ENCODE measurements around the gene PLCB1.
"Not testable (repeated sequence)": the region's sequence is repeated elsewhere in the genome, so short reads cannot be mapped to it uniquely, and the experiment has no call there.

PLCB1 gene

DNA sequence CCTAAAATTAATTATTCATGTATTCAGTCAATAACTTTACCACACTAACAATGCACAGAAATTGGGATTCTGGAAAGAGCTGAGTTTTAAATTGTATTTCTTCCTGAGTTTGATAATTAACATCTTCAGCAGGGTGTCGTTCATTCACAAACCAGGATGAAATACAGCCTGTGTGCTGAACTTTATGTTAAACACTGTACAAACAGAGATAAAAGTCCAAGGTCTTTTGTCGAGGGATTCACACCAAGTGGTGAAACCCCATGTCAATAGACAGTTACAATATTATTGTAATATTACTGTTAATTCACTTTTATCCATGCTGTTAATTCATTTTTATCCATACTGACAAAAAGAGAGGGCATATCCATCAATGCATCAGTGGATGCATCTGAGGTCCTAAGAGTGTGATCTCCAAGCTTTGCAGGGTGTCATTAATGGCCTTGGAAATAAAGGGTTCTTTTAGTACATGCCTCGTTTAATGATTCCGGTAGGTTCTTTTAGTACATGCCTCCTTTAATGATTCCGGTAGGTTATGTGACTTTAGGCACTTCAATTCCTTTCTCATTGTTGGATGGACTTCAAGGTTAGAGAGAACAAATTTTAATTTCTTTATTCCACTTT is 234.3 kb downstream of the PLCB1 start:
- Histone ChIP-seq H3K27me3 (ENCODE audit: insufficient read depth, low read length) (no peaks in the 10 kb centered on the region), H3K4me1 (ENCODE audit: control insufficient read depth, insufficient read depth, low read length, unreplicated experiment) (peaks cover 5% of the 10 kb centered on the region), H3K4me3 (ENCODE audit: low read depth, low read length) (no peak overlapping the region), H3K27ac (ENCODE audit: low read depth, low read length) (no peak overlapping the region), H3K79me2 (ENCODE audit: control insufficient read depth, insufficient read depth, low read length, unreplicated experiment) (no peaks in the 10 kb centered on the region), H3K36me3 (ENCODE audit: insufficient read depth, low read length) (no peaks in the 10 kb centered on the region), H2AFZ (ENCODE audit: low read length, unreplicated experiment) (no peak overlapping the region)

DNA sequence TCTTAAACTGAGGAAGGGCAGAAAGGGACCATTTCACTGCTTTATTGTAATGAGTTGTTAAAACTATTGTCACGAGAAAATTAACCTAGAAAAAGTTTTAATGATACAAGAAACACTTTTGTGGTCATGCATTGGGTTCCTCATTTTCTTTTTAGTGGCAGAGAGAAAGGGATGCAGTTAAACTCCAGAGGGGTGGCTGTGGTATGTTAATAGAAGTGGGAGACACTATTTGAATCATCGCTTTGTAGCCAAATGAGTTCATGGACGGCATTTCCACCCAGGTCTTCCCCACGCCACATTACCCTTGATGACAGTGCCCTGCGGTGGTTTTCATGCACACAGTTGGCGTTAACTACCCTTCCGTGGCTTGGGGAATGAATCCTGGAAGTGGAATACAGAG is 235.6 kb downstream of the PLCB1 start:
- no peaks in the 10 kb centered on the region for H3K4me1 ChIP-seq (ENCODE audit: control insufficient read depth, insufficient read depth, low read length, unreplicated experiment)
- H3K79me2 ChIP-seq (ENCODE audit: control insufficient read depth, insufficient read depth, low read length, unreplicated experiment), result no peaks in the 10 kb centered on the region
- H3K27me3 ChIP-seq (ENCODE audit: insufficient read depth, low read length), result no peaks in the 10 kb centered on the region
- H3K4me3 ChIP-seq (ENCODE audit: low read depth, low read length), result no peak overlapping the region
- H3K27ac ChIP-seq (ENCODE audit: low read depth, low read length), result no peak overlapping the region
- no peak overlapping the region for H2AFZ ChIP-seq (ENCODE audit: low read length, unreplicated experiment)
- no peaks in the 10 kb centered on the region for H3K36me3 ChIP-seq (ENCODE audit: insufficient read depth, low read length)

DNA sequence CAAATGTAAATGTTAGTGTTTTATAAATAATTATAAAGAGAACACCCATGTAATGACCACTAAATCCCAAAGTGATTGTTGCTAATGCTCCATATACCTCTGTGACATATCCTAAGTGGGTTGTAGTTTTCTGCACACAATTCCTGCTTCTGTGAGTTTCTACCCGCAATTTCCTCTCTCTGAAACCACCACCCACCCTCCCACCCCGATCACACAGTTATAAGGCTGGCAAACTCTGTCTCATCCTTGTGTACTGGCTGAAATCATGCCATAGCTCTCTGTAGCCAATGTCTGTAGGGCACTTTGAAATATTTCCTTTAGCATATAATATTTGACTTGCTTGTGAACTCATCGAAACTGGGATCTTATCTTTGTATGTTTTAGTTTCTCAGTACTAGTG is 236.6 kb downstream of the PLCB1 start:
- Histone ChIP-seq H3K36me3 (ENCODE audit: insufficient read depth, low read length) (no peaks in the 10 kb centered on the region), H3K4me3 (ENCODE audit: low read depth, low read length) (no peak overlapping the region), H3K27me3 (ENCODE audit: insufficient read depth, low read length) (no peaks in the 10 kb centered on the region), H3K27ac (ENCODE audit: low read depth, low read length) (no peak overlapping the region), H3K4me1 (ENCODE audit: control insufficient read depth, insufficient read depth, low read length, unreplicated experiment) (no peaks in the 10 kb centered on the region), H2AFZ (ENCODE audit: low read length, unreplicated experiment) (no peak overlapping the region), H3K79me2 (ENCODE audit: control insufficient read depth, insufficient read depth, low read length, unreplicated experiment) (no peaks in the 10 kb centered on the region)

DNA sequence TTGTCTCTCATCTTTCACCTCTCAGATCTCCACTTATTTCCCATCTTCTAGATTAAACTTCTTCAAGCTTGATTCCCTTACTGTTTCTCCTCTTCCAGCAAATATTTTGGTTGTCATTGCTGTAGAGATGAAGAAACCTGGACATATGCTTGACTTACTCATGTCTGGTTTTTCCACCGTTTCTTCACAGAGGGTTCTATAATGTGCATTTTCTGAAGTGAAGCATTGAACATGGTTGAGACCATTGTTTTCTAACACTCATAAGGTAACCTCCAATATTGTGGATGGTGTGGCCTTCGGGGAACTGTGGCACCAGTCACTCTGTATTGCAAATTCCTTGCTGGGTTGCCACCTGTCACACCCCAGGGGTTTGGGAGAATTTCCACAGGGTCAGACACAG is 237.2 kb downstream of the PLCB1 start:
- H3K36me3 ChIP-seq (ENCODE audit: insufficient read depth, low read length), result no peaks in the 10 kb centered on the region
- H3K27me3 ChIP-seq (ENCODE audit: insufficient read depth, low read length), result no peaks in the 10 kb centered on the region
- no peak overlapping the region for H3K27ac ChIP-seq (ENCODE audit: low read depth, low read length)
- H3K4me3 ChIP-seq (ENCODE audit: low read depth, low read length), result no peak overlapping the region
- H2AFZ ChIP-seq (ENCODE audit: low read length, unreplicated experiment), result no peak overlapping the region
- no peaks in the 10 kb centered on the region for H3K79me2 ChIP-seq (ENCODE audit: control insufficient read depth, insufficient read depth, low read length, unreplicated experiment)
- no peaks in the 10 kb centered on the region for H3K4me1 ChIP-seq (ENCODE audit: control insufficient read depth, insufficient read depth, low read length, unreplicated experiment)

DNA sequence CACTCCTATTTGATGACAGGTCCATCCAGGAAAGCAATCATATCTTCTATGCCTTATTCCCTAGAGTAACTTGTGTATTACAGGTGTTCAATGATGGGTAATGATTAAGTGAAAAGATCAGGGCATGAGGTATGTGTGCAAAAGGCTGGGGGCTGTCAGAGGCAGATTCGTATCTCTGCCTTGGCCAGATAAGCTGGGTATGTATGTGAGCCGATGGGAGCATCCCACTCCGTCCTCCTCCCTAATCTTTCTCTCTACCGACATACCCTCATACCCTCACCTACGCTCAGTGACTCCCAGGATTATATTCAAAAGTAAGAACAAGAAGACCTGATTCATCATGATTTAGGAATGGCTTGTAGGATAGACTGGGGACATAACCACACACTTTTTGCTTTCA is 238.7 kb downstream of the PLCB1 start:
- H3K79me2 ChIP-seq (ENCODE audit: control insufficient read depth, insufficient read depth, low read length, unreplicated experiment), result no peaks in the 10 kb centered on the region
- no peak overlapping the region for H3K27ac ChIP-seq (ENCODE audit: low read depth, low read length)
- H3K36me3 ChIP-seq (ENCODE audit: insufficient read depth, low read length), result no peaks in the 10 kb centered on the region
- H3K4me3 ChIP-seq (ENCODE audit: low read depth, low read length), result no peak overlapping the region
- no peaks in the 10 kb centered on the region for H3K4me1 ChIP-seq (ENCODE audit: control insufficient read depth, insufficient read depth, low read length, unreplicated experiment)
- H2AFZ ChIP-seq (ENCODE audit: low read length, unreplicated experiment), result no peak overlapping the region
- H3K27me3 ChIP-seq (ENCODE audit: insufficient read depth, low read length), result no peaks in the 10 kb centered on the region

DNA sequence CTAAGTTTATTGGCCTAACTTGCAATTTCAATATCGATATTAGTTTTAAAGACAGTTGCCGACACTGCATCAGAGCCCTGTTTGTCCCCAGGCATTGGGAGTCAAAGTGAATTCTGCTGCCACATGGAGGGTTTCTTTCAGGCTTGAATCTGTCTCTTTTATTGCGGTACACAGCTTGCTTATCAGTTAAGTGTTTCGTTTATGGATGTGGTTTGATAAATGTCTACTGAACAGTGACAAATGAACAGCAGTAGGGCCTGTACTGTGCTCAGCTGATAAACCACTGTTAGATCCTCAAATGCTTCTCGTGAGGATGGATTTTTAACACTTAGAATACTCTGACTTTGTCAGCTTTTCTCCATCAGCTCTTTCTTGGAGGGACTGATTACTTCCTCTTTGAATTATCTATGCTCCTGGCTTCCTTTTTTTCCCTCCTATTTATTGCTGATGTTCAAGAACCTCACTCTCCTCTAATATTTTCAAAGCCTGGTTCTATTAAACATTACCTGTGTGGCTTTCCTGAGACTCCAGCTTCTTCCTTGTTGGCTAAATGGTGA is 240.8 kb downstream of the PLCB1 start:
- Histone ChIP-seq H3K36me3 (ENCODE audit: insufficient read depth, low read length) (no peaks in the 10 kb centered on the region), H3K4me1 (ENCODE audit: control insufficient read depth, insufficient read depth, low read length, unreplicated experiment) (no peaks in the 10 kb centered on the region), H3K4me3 (ENCODE audit: low read depth, low read length) (no peak overlapping the region)

DNA sequence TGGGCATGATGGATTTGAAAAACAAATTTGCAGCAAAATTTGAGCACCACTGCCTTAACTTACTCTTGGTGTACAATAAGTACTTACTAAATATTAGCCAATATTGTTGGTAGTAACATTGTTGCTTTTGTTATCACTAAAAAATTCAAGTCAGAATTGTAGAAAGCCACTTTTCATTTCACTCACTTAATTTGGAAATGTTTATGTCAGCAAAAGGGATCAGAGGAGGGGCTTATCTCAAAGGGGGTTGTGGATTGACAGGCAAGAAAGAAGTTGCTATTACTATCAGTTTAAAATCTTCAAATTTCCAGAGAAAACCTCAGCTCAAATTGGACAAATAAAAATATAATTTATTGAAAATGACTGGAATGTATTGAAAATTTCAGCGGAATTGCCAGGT is 241.5 kb downstream of the PLCB1 start:
- Histone ChIP-seq H3K79me2 (ENCODE audit: control insufficient read depth, insufficient read depth, low read length, unreplicated experiment) (no peaks in the 10 kb centered on the region), H2AFZ (ENCODE audit: low read length, unreplicated experiment) (no peak overlapping the region), H3K27ac (ENCODE audit: low read depth, low read length) (no peak overlapping the region), H3K4me3 (ENCODE audit: low read depth, low read length) (no peak overlapping the region), H3K4me1 (ENCODE audit: control insufficient read depth, insufficient read depth, low read length, unreplicated experiment) (no peaks in the 10 kb centered on the region), H3K27me3 (ENCODE audit: insufficient read depth, low read length) (no peaks in the 10 kb centered on the region), H3K36me3 (ENCODE audit: insufficient read depth, low read length) (no peaks in the 10 kb centered on the region)

More for the DNA sequence above, 240.8 kb downstream of the PLCB1 start:
- Histone ChIP-seq H3K27me3 (ENCODE audit: insufficient read depth, low read length) (no peaks in the 10 kb centered on the region), H3K79me2 (ENCODE audit: control insufficient read depth, insufficient read depth, low read length, unreplicated experiment) (no peaks in the 10 kb centered on the region), H2AFZ (ENCODE audit: low read length, unreplicated experiment) (no peak overlapping the region), H3K27ac (ENCODE audit: low read depth, low read length) (no peak overlapping the region)

DNA sequence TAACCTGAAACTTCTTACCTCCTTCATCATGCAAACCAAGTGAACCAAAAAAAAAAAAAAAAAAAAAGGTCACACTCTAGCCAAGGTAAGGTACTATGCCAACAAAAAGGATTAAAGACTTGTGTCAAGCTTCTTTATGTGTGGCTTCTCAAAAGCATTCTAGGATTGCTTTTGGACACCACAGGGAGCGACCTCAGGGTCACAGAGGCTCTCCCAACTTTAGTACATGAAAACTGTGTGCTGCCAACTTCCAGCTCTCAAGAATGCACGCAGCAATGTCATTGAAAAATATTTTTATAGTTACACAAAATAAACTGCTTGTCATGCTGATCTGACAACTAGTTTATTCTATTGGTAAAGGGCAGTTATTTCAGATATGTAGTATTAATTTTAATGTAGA is 243.8 kb downstream of the PLCB1 start:
- H3K27me3 ChIP-seq (ENCODE audit: insufficient read depth, low read length), result no peaks in the 10 kb centered on the region
- no peak overlapping the region for H3K4me3 ChIP-seq (ENCODE audit: low read depth, low read length)
- no peak overlapping the region for H3K27ac ChIP-seq (ENCODE audit: low read depth, low read length)
- H3K4me1 ChIP-seq (ENCODE audit: control insufficient read depth, insufficient read depth, low read length, unreplicated experiment), result no peaks in the 10 kb centered on the region
- no peaks in the 10 kb centered on the region for H3K36me3 ChIP-seq (ENCODE audit: insufficient read depth, low read length)
- no peaks in the 10 kb centered on the region for H3K79me2 ChIP-seq (ENCODE audit: control insufficient read depth, insufficient read depth, low read length, unreplicated experiment)
- H2AFZ ChIP-seq (ENCODE audit: low read length, unreplicated experiment), result no peak overlapping the region

DNA sequence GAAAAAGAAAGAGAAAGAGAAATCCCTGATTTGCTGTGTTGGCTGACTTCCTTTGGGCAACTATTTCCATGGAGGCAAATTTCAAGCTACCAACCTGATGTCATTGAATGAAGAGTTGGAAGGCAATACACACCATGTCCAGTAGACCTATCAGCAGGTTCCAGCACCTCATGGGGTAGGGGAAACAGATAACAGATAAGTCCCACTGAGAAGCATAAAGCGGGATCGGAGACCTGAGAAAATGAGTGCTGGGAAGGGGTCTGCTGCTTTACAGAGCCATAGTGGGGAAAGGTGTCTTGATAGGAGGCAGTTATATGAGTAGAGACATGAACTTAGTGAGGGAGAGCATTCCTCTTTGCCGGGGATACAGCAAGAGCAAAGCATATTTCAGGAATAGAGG is 244.9 kb downstream of the PLCB1 start:
- Histone ChIP-seq H3K27me3 (ENCODE audit: insufficient read depth, low read length) (no peaks in the 10 kb centered on the region), H3K79me2 (ENCODE audit: control insufficient read depth, insufficient read depth, low read length, unreplicated experiment) (no peaks in the 10 kb centered on the region), H3K27ac (ENCODE audit: low read depth, low read length) (no peak overlapping the region), H3K36me3 (ENCODE audit: insufficient read depth, low read length) (no peaks in the 10 kb centered on the region), H3K4me3 (ENCODE audit: low read depth, low read length) (no peak overlapping the region), H2AFZ (ENCODE audit: low read length, unreplicated experiment) (no peak overlapping the region), H3K4me1 (ENCODE audit: control insufficient read depth, insufficient read depth, low read length, unreplicated experiment) (no peaks in the 10 kb centered on the region)

DNA sequence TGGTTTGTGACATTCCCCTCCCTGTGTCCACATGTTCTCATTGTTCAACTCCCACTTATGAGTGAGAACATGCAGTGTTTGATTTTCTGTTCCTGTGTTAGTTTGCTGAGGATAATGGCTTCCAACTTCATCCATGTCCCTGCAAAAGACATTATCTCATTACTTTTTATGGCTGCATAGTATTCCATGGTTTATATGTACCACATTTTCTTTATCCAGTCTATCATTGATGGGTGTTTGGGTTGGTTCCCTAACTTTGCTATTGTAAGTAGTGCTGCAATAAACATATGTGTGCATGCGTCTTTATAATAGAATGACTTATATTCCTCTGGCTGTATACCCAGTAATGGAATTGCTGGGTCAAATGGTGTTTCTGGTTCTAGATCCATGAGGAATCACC is 247.1 kb downstream of the PLCB1 start:
- H3K36me3 ChIP-seq (ENCODE audit: insufficient read depth, low read length); H3K4me1 ChIP-seq (ENCODE audit: control insufficient read depth, insufficient read depth, low read length, unreplicated experiment); H3K79me2 ChIP-seq (ENCODE audit: control insufficient read depth, insufficient read depth, low read length, unreplicated experiment); H3K4me3 ChIP-seq (ENCODE audit: low read depth, low read length); H3K27ac ChIP-seq (ENCODE audit: low read depth, low read length); H2AFZ ChIP-seq (ENCODE audit: low read length, unreplicated experiment); H3K27me3 ChIP-seq (ENCODE audit: insufficient read depth, low read length): not testable (repeated sequence)

DNA sequence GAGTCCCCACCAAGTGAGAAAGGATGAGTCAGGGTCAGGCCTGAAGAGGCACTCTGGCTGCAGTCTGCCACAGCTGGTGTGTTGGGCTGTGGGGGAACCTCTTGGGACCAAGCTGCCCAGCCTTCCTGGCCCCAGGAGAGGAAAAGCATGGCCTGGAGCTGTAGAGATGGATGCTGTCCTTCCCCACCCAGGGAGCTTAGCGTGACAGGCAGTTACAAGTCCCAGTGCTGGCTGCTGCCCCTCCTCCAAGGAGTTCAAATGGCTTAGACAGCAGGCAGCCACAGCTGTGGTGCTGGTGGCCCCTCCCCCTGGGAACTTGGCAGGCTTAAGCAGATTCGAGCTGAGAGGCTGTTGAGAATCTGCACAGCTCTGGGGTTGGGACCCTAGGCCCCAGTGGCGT is 253.2 kb downstream of the PLCB1 start:
- Histone ChIP-seq H3K27ac (ENCODE audit: low read depth, low read length) (no peak overlapping the region), H3K79me2 (ENCODE audit: control insufficient read depth, insufficient read depth, low read length, unreplicated experiment) (no peaks in the 10 kb centered on the region), H3K4me3 (ENCODE audit: low read depth, low read length) (no peak overlapping the region), H3K36me3 (ENCODE audit: insufficient read depth, low read length) (no peaks in the 10 kb centered on the region), H3K4me1 (ENCODE audit: control insufficient read depth, insufficient read depth, low read length, unreplicated experiment) (peaks cover 16% of the 10 kb centered on the region), H3K27me3 (ENCODE audit: insufficient read depth, low read length) (no peaks in the 10 kb centered on the region), H2AFZ (ENCODE audit: low read length, unreplicated experiment) (no peak overlapping the region)

Data from ACC112 (cell line).